ENCODE measurements around the gene BCL2L1.

Gene BCL2L1

DNA sequence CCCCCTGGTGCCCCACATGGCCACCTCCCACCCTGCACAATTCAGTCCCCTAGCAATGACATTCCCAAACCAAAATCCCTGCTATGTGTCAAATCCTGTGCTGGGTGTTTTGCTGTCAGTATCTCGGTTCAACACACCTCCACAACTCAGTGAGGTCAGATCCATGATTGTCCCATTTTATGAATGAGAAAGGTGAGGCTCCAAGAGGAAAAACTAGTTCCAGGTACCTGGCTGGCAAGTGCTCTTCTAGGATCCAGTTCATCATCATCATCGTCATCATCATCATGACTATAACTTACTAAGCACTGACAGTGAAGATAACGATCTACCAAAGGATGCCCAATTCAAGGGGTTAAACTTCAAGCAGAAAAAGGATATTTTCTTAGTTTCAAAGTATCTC lies 102.4 kb downstream of the BCL2L1 start:
- H3K27ac ChIP-seq, result no peak overlapping the region
- no peak overlapping the region for H3K4me2 ChIP-seq
- TF ChIP-seq Cebpa-rat (IDR thresholded peaks at IDR 0.05), result no peak
- H3K27me3 ChIP-seq, result no peaks in the 10 kb centered on the region
- H3K9ac ChIP-seq, result no peak overlapping the region
- no peaks in the 10 kb centered on the region for H4K20me1 ChIP-seq
- H3K36me3 ChIP-seq, result no peaks in the 10 kb centered on the region
- H3K4me3 ChIP-seq, result no peak overlapping the region
- peaks cover 12 to 37% (median 28%) of the 10 kb centered on the region in 10 experiments; a peak in 19 of 20 replicates for H3K4me1 ChIP-seq
- no peaks in the 10 kb centered on the region for H3K9me3 ChIP-seq (replicated peaks in 1 of 11)

DNA sequence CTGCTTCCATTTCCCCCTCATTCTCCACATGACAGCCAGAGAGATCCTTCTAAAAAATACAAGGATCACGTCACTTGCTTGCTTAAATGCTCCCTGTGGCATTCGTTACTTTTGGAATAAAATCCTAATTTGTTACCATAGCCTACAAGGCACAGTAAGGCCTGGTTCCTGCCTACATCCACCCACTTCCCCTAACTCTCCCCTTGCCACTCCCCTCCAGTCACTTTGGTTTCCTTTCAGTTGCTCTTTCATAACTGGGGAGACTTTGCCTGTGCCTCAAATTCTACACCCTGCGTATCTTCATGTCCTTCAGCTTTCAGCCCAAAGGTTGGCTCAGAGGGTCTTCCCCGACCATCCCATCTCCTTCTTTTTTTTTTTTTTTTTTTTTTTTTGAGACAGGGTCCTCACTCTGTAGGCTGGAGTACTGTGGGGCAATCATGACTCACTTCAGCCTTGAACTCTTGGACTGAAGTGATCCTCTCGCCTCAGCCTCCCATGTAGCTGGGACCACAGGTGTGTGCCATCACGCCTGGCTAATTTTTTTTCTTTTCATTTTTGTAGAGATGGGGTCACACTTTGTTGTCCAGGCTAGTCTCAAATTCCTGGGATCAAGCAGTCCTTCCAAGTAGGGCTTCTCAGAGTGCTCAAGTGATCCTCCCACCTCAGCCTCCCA lies 105.1 kb downstream of the BCL2L1 start:
- Histone ChIP-seq H3K36me3 (no peaks in the 10 kb centered on the region), H3K4me2 (peak overlapping the region; percentile 37 to 82 (median 63); a peak in 20 of 22 replicates), H3K27me3 (no peaks in the 10 kb centered on the region), H3K9me3 (replicated peaks in 1 of 11) (no peaks in the 10 kb centered on the region), H4K20me1 (no peaks in the 10 kb centered on the region), H3K4me1 (peaks cover 13 to 36% (median 30%) of the 10 kb centered on the region in 10 experiments; a peak in 19 of 20 replicates), H3K27ac (peak overlapping the region in 10 of 11 experiments; percentile 14 to 70 (median 46); a peak in 19 of 22 replicates), H3K4me3 (no peak overlapping the region), H3K9ac (peak overlapping the region in 3 of 11 experiments; percentile 31 to 42 (median 32); a peak in 5 of 22 replicates)
- TF ChIP-seq Cebpa-rat (IDR thresholded peaks at IDR 0.05), result no peak

DNA sequence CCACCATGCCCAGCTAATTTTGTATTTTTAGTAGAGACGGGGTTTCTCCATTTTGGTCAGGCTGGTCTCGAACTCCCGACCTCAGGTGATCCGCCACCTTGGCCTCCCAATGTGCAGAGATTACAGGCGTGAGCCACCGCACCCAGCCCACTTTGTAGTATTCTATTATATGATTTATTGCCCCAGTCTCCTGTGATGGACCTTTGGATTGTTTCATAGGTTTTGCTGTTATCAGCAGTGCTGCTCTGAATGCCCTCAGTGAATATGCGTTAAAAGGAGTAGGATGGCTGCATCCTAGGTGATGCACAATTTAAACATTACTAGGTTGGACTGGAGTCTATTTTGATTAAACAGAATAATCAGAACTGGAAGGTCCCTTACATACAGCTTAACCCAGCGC lies 107.3 kb downstream of the BCL2L1 start:
- Histone ChIP-seq H3K27me3 (peaks cover 0 to 19% (median 2%) of the 10 kb centered on the region in 11 experiments; a peak in 7 of 22 replicates), H3K9ac (no peak overlapping the region), H4K20me1 (no peaks in the 10 kb centered on the region), H3K4me3 (no peak overlapping the region), H3K36me3 (no peaks in the 10 kb centered on the region), H3K9me3 (replicated peaks in 1 of 11) (no peaks in the 10 kb centered on the region), H3K27ac (peak overlapping the region in 1 of 11 experiments; percentile 29; a peak in 1 of 22 replicates), H3K4me2 (no peak overlapping the region), H3K4me1 (peaks cover 14 to 49% (median 37%) of the 10 kb centered on the region in 10 experiments; a peak in 19 of 20 replicates)
- no peak for TF ChIP-seq Cebpa-rat (IDR thresholded peaks at IDR 0.05)

Data from BLaER1 treated with 17β-estradiol and CSF1 and Interleukin-3, amounts not matched to agents 10 nM and 100 nM (cell line).